ENCODE data around the gene MAB21L4. TPM values are rescaled to one million over a fixed set of nuclear protein-coding genes. Genes with fewer than 3 reads are reported as not detected.

Gene MAB21L4
- total RNA-seq, 1 experiment from 2014 or later = 0.15 TPM

- Histone ChIP-seq H3K56ac (ENCODE audit: insufficient read length, low read depth, low read length) (no peak overlapping the region), H3K27ac (ENCODE audit: insufficient read length, low read depth, low read length) (no peak overlapping the region), H2BK15ac (ENCODE audit: low read depth, low read length) (no peak overlapping the region; the same call in 1 of the 2 replicates), H3K4ac (ENCODE audit: low read depth, low read length) (no peak overlapping the region), H2AFZ (ENCODE audit: low read length) (no peak overlapping the region), H3K4me1 (ENCODE audit: insufficient read depth, low read length) (no peaks in the 10 kb centered on the region), H2BK12ac (ENCODE audit: insufficient read length, low read depth, low read length) (no peak overlapping the region), H3T11ph (ENCODE audit: low read length) (no peak overlapping the region), H2BK120ac (ENCODE audit: low read depth, low read length, poor library complexity, severe bottlenecking) (no peak overlapping the region), H4K91ac (ENCODE audit: insufficient read length, low read depth, low read length) (no peak overlapping the region), H2BK20ac (ENCODE audit: low read depth, low read length, poor library complexity, severe bottlenecking) (no peak overlapping the region), H3K14ac (ENCODE audit: insufficient read depth, low read length) (no peak overlapping the region), H4K5ac (ENCODE audit: insufficient read length, low read depth, low read length) (no peak overlapping the region), H3K27me3 (ENCODE audit: insufficient read depth, low read length) (no peaks in the 10 kb centered on the region), H3K9me3 (ENCODE audit: control insufficient read depth, low read depth, low read length) (no peaks in the 10 kb centered on the region), H4K8ac (replicated peaks; ENCODE audit: insufficient read length, low read depth, low read length) (no peak overlapping the region), H2BK5ac (ENCODE audit: insufficient read length, low read length) (no peak overlapping the region), H3K23me2 (ENCODE audit: insufficient read length, low read depth, low read length, poor library complexity, severe bottlenecking) (no peaks in the 10 kb centered on the region), H4K20me1 (ENCODE audit: control insufficient read depth, insufficient read depth, insufficient read length) (no peaks in the 10 kb centered on the region), H3K4me2 (ENCODE audit: insufficient read depth, insufficient read length, low read length) (no peak overlapping the region), H3K9ac (ENCODE audit: extremely low read depth, insufficient read length, low read length) (no peak overlapping the region), H3K23ac (ENCODE audit: insufficient read length, low read depth, low read length) (no peak overlapping the region), H3K79me2 (ENCODE audit: insufficient read depth, low read length) (no peaks in the 10 kb centered on the region), H3K18ac (ENCODE audit: insufficient read length, low read depth, low read length) (no peak overlapping the region), H3K79me1 (ENCODE audit: insufficient read depth, low read depth, low read length, poor library complexity, severe bottlenecking) (no peaks in the 10 kb centered on the region), H2AK5ac (ENCODE audit: insufficient read length, low read length) (no peak overlapping the region)
- Mint-ChIP-seq H3K36me3 (ENCODE audit: insufficient read depth in 1 of 3, low read depth in 3 of 3) (no peaks in the 10 kb centered on the region; a peak in 2 of 7 replicates), H3K4me3 (no peak overlapping the region), H3K4me1 (peaks cover 3 to 10% of the 10 kb centered on the region in 2 experiments; a peak in 3 of 4 replicates), H3K27me3 (ENCODE audit: low read depth) (no peaks in the 10 kb centered on the region; the same call in none of the 2 replicates), H3K27ac (no peak overlapping the region), H3K9me3 (peaks cover 0 to 5% of the 10 kb centered on the region in 2 experiments; a peak in 2 of 5 replicates)
- DNase-seq = peak; percentile 78
- no CpG with 5 or more reads among the region's 21 CpGs for WGBS (ENCODE audit: extremely low coverage, insufficient read length, low lambda C conversion rate)
- TF ChIP-seq CTCF (conservative IDR thresholded peaks at IDR 0.05) = peak; percentile 72
Measured at GRCh38 chr2:240856151-240856980, 39.6 kb downstream of the MAB21L4 start.

All from H9 (cell line).